ENCODE measurements around the gene PRSS16.
"Not testable (repeated sequence)": the region's sequence is repeated elsewhere in the genome, so short reads cannot be mapped to it uniquely, and the experiment has no call there.

PRSS16 gene
- 0.18 to 0.76 (median 0.58) reads per million in 3 experiments for total RNA-seq

GRCh38 chr6:27247133-27247836 is at the start of gene PRSS16:
TSS of gene PRSS16 (plus strand) at chr6:27247701. CDS start at chr6:27247738, 37 bp downstream.
- no peak for DNase-seq

DNA sequence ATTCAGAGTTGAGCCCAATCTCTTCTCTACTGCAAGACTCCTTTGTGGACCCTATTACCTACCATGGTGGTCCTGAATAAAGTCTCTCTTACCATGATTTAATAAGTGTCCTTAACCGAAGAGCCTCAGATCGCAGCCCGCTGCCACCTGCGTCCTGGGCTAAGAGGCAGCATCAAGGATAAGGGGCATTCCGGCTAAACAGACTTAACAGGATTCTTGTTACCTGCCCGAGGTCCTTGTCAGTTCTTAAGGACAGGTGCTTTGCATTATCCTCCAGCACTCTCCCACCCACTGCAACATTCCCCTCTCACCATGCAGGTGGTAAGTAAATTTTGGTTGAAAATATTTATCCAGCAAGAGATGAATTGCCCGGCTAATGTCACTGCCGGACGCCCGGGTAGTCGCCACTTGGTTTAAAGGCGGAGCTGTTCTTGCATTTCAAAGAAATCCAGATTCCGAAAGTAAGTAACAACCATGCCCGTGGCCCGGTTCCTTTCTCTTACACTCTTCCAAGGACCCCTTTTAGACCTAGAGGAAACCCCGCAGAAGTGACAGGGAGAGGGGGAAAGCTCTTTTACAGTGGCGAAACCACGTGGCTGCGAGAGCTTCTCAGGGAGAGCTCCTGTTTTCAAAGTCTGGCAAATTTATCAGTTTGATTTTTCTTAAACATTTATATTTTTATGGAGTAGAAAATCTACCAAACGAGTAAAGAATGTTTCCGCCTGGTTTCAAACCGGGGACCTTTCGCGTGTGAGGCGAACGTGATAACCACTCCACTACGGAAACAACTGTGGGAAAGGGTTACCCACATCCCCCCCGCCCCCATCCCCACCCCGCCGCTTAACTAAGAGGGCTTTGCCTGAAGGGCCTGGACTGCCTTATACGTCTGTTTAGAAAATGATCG is 41.9 kb upstream of the PRSS16 start:
- DNase-seq, result no peak

DNA sequence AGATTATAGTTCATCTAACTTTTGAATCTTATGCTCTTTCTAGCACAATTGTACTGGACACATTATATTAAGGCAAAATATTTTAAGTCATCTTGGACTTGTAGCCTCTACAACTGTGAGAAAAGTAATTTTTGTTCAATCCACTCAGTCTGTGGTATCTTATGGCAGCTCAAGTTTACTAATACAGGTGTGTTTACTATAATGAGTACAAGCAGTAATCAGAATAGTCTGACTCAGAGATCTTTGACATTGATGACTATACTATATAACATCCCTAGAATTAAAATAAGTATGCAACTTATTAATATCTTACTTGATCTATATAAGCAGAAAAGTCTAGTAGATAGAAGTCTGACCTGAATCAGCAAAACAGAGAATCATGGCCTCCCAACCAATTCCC is 40.7 kb upstream of the PRSS16 start:
- no peak for DNase-seq

DNA sequence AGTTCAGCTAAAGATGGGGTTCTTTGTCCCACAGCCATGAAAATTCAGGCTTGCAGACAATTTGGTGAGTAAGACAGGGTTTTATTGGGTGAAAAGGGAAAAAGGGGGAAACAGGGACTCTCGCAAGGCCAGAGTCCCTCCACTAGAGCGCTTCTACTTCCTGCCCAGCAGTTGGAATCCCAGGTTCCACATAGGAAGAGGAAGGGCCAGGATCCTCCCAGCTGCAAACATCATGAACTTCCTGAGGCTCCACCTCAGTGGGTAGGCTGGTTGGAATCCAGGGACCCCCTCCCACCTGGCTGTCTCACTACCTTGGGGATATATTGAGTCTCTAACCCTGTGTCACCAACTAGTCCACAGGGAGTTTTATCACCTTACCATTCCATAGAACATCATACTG is 39.5 kb upstream of the PRSS16 start:
- DNase-seq, result no peak

- DNase-seq, result no peak
Measured at GRCh38 chr6:27209196-27209595, 38.3 kb upstream of the PRSS16 start.

DNA sequence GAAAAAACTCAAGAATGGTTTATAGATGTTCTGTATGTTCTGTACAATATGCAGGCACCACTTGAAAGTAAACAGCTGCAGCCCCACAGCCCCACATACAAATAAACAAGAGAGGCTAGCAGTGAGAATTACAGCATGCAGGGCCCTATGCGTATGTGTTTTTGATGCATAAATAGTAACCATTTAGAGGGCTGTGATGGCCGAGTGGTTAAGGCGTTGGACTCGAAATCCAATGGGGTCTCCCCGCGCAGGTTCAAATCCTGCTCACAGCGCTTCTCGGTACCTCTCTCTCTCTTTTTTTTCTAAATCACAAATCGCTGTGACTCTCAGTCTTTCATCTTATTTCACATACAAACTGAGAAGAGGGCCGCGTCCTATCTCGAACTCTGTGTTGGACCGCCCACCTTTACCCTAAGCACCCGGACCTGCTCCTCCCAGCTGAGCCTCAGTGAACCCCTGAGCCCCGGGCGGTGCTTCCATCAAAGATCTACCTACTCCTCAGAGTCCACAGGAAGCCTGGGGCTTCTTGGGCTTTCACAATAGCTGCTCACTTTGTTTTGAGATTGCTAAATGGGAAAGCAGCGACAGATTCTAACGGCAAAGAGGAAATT is 37.7 kb upstream of the PRSS16 start:
- DNase-seq, result no peak

- not testable (repeated sequence) for DNase-seq
Measured at GRCh38 chr6:27213091-27213517, 34.4 kb upstream of the PRSS16 start.

GRCh38 chr6:27213544-27214125 is 33.9 kb upstream of the PRSS16 start:
- DNase-seq, result no peak

DNA sequence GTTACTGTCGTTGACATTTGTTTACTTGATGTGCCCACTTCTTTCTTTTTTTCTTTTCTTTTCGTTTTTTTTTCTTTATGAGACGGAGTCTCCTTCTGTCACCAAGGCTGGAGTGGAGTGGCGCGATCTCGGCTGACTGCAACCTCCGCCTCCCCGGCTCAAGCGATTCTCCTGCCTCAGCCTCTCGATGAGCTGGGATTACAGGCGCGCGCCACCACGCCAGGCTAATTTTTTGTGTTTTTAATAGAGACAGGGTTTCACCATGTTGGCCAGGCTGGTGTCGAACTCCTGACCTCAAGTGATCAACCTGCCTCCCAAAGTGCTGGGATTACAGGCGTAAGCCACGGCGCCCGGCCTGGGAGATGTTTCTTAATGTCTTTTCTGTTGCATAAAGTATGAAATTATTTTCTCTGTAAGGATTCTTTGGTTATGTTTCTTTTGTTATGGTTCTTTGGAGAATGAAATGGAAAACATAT is 33.3 kb upstream of the PRSS16 start:
- no peak for DNase-seq

DNA sequence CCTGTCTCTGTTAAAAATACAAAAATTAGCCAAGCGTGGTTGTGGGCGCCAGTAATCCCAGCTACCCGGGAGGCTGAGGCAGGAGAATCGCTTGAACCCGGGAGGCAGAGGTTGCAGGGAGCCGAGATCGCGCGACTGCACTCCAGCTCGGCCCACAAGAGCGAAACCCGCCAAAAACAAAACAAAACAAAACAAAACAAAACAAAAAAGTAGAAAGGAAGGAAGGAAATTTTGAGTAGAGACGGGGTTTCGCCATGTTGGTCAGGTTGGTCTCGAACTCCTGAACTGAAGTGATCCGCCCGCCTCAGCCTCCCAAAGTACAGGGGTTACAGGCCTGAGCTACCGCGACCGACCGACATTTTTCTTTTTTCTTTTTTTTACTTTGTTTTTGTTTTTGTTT is 30.6 kb upstream of the PRSS16 start:
- no peak for DNase-seq

DNA sequence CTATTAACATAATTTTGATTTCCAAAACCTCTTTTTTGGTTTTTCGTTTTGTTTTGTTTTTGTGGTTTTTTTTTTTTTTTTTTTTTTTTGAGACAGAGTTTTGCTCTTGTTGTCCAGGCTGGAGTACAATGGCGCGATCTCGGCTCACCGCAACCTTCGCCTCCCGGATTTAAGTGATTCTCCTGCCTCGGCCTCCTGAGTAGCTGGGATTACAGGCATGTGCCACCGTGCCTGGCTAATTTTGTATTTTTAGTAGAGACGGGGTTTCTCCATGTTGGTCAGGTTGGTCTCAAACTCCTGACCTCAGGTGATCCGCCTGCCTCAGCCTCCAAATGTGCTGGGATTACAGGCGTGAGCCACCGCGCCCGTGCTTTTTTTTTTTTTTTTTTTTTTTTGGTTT is 24.5 kb upstream of the PRSS16 start:
- DNase-seq, result not testable (repeated sequence)

- DNase-seq, result no peak
Measured at GRCh38 chr6:27224729-27225128, 22.8 kb upstream of the PRSS16 start.

GRCh38 chr6:27228963-27229477 is 18.5 kb upstream of the PRSS16 start:
- DNase-seq, result no peak

GRCh38 chr6:27230758-27231111 is 16.8 kb upstream of the PRSS16 start:
- DNase-seq, result no peak

- no peak for DNase-seq
Measured at GRCh38 chr6:27234576-27234975, 12.9 kb upstream of the PRSS16 start.

GRCh38 chr6:27237089-27237803 is 10.3 kb upstream of the PRSS16 start:
- peak; percentile 17 for DNase-seq

- no peak for DNase-seq
Measured at GRCh38 chr6:27238010-27238983, 9.2 kb upstream of the PRSS16 start.

- DNase-seq, result no peak
Measured at GRCh38 chr6:27239258-27239657, 8.2 kb upstream of the PRSS16 start.

GRCh38 chr6:27241443-27241842 is 6.1 kb upstream of the PRSS16 start:
- DNase-seq, result no peak

GRCh38 chr6:27242589-27243265 is 4.8 kb upstream of the PRSS16 start:
- DNase-seq, result no peak
